Stimulated activated CD8-positive, alpha-beta memory T cell treated with anti-CD3 and anti-CD28 coated beads, Interleukin-7, amount 100 ng/mL, for 48 hours (primary cell): Measurements from ENCODE around the gene DLGAP3.
"Not testable (repeated sequence)": the region's sequence is repeated elsewhere in the genome, so short reads cannot be mapped to it uniquely, and the experiment has no call there.

Source experiments
- DNase-seq, 2 donors: peaks; one replicate each; pipeline ENCODE4 v3.0.0-alpha.2; 2020; ENCODE audit warnings: low read depth in 1 of 2; ENCODE audit errors: extremely low read depth in 1 of 2

The DLGAP3 gene

GRCh38 chr1:34929497-34929852 is at the start of gene DLGAP3:
Gene DLGAP3, minus strand, starts transcription at chr1:34929650. Its CDS starts 24,267 bp downstream, at chr1:34905383.
- no peak for DNase-seq

GRCh38 chr1:34978921-34979320 is 49.5 kb upstream of the DLGAP3 start:
- no peak for DNase-seq

GRCh38 chr1:34977858-34978257 is 48.4 kb upstream of the DLGAP3 start:
- DNase-seq = no peak

GRCh38 chr1:34977210-34977471 is 47.7 kb upstream of the DLGAP3 start:
- no peak for DNase-seq

- DNase-seq = no peak
Observed at GRCh38 chr1:34976384-34977209, 47.1 kb upstream of the DLGAP3 start.

GRCh38 chr1:34975771-34976170 is 46.3 kb upstream of the DLGAP3 start:
- no peak for DNase-seq

GRCh38 chr1:34975338-34975737 is 45.9 kb upstream of the DLGAP3 start:
- DNase-seq = no peak

GRCh38 chr1:34974626-34975025 is 45.2 kb upstream of the DLGAP3 start:
- no peak for DNase-seq

- no peak for DNase-seq
Observed at GRCh38 chr1:34973326-34973725, 43.9 kb upstream of the DLGAP3 start.

GRCh38 chr1:34970829-34971228 is 41.4 kb upstream of the DLGAP3 start:
- DNase-seq = no peak

- DNase-seq = no peak
Observed at GRCh38 chr1:34970220-34970735, 40.8 kb upstream of the DLGAP3 start.

GRCh38 chr1:34968297-34968696 is 38.8 kb upstream of the DLGAP3 start:
- DNase-seq = not testable (repeated sequence)

GRCh38 chr1:34967672-34968071 is 38.2 kb upstream of the DLGAP3 start:
- not testable (repeated sequence) for DNase-seq

GRCh38 chr1:34965597-34965996 is 36.1 kb upstream of the DLGAP3 start:
- no peak for DNase-seq

GRCh38 chr1:34950428-34950827 is 21.0 kb upstream of the DLGAP3 start:
- DNase-seq = no peak

- not testable (repeated sequence) for DNase-seq
Observed at GRCh38 chr1:34948739-34949138, 19.3 kb upstream of the DLGAP3 start.

- DNase-seq = not testable (repeated sequence)
Observed at GRCh38 chr1:34947641-34948314, 18.3 kb upstream of the DLGAP3 start.

GRCh38 chr1:34946211-34946610 is 16.8 kb upstream of the DLGAP3 start:
- DNase-seq = no peak

- not testable (repeated sequence) for DNase-seq
Observed at GRCh38 chr1:34941798-34942197, 12.3 kb upstream of the DLGAP3 start.

- no peak for DNase-seq
Observed at GRCh38 chr1:34930702-34931071, 1.2 kb upstream of the DLGAP3 start.

- DNase-seq = no peak
Observed at GRCh38 chr1:34929853-34930701, 627 bp upstream of the DLGAP3 start.
